GM23248 (cell line): ENCODE measurements around the gene ACTL9.

Experiments used
- EZH2 ChIP-seq: fragments of 200-600 bp; sonication (generic); IDR thresholded peaks from 2 replicates; pipeline ENCODE4 v1.6.1; 2018; ENCODE audit warnings: antibody characterized with exemption, mild to moderate bottlenecking; ENCODE audit not compliant: insufficient read depth, poor library complexity, severe bottlenecking
- EZH2phosphoT487 ChIP-seq: fragments of 200-600 bp; sonication (generic); IDR thresholded peaks from 2 replicates; pipeline ENCODE4 v1.6.1; 2018; ENCODE audit warnings: antibody characterized with exemption, moderate library complexity, mild to moderate bottlenecking, low read depth; ENCODE audit not compliant: insufficient read depth

DNA sequence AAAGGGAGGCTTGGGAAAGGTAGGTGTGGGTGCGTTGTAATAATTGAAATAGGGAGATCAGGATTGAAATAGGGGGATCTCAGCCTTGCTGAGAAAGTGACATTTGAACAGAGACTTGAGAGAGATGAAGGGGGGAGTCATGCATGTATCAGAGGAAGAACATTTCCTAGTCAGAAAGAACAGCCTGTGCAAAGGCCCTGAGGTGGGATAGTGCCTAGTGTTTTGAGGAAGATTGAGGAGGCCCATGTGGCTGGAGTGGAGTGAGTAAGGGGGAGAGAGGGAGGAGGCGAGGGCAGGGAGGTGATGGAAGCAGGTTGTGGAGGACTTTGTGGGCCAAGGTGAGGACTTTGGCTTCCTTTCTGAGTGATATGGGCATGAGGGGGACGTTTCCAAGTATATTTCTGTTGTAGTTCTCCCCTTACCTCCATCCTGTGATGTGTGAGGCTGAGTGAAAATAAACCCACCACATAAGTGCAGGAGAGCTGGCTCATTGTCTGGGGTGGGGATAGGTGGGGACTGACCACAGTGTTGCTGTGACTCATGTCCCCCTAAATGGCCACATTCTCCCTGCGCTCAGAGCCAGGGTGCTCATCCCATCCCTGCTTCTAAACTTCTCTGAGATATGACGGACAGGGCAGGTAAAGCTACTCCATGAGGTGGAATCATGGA lies 17.8 kb downstream of the ACTL9 start:
- TF ChIP-seq EZH2 (no peak), EZH2phosphoT487 (no peak)
